GM21367 (cell line): ENCODE results near the gene NDC80.

ENCODE experiments used
- ATAC-seq: cut with Tn5 transposase; IDR thresholded peaks from one replicate; pipeline ENCODE4 v1.9.1; 2021; ENCODE audit not compliant: unreplicated experiment

Gene NDC80

DNA sequence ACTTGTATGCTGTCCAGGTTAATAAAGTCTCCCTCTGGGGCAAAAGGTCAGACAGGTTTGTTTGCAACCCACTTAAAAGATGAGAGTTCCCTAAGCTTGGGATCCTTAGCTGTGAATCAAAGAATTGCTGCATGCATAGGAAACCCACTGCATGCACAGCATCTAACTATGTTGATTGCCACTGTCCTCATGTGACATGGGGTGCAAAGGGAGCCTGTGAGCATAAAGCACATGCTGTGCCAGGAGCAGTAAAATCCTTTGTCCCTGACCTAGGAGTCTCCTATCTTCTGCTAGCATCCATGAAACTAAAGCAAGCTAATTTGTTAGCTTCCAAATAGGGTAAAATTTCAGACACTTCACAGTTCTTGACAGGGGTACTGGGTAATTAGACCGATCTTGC, 13.8 kb upstream of the NDC80 start:
- no peak for ATAC-seq

GRCh38 chr18:2559249-2559648, 12.1 kb upstream of the NDC80 start:
- no peak for ATAC-seq

GRCh38 chr18:2564373-2564772, 7.0 kb upstream of the NDC80 start:
- ATAC-seq: no peak

- ATAC-seq: no peak
Measured at GRCh38 chr18:2568129-2568528, 3.2 kb upstream of the NDC80 start.

DNA sequence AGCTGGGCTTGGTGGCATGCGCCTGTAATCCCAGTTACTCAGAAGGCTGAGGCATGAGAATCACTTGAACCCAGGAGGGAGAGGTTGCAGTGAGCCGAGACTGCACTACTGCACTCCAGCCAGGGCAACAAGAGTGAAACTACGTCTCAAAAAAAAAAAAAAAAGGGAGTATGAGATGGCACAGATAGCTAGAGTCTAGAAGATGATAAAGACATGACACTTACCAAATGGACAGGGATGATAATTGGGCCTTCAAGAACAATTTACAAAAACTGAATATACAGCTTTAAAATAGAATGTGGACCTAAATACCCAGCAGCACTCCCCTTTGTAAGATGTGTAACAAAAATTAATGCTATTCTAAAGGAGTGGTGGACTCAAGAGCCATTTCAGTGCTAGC, 2.8 kb upstream of the NDC80 start:
- no peak for ATAC-seq

DNA sequence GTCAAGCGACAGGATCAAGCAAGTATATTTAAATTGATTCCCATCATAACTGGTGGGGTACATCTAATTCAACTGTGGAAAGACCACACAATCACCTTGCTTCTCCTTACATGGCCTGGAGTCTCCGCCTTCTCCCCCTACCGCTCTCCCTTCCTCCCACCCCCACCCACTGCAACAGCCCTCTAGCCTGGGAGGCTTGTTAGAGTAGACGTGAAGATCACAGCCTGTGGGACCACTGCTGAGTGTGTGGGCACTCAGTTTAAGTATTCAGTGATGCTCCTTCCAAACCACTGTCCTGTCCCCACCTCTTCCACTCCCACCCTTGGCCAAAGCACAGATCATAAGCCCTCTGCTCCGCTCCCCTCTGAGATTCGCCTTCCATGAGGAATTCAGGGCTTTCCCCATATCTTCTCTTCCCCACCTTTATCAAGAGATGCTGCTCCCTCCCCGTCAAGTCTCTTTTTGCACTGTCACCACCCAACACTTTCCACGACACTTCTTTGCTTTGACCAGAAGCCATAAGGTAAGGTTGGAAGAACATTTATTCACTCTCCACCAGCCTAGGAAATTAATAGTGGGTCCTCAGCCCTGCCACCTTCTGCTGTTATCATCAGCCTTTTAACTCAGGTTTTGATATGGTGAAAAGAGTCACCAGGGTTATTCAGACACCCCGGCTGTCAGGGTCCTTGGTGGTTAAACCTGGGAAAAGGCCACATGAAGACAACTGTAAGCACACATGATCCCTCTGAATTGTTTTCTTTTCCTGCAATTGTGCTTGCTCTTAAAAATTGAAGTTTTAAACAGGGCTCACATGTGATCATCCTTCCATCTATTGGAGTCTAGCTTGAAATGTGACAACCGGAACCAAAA, 1.8 kb upstream of the NDC80 start:
- no peak for ATAC-seq

GRCh38 chr18:2570772-2571199, 571 bp upstream of the NDC80 start:
- peak; percentile 30 for ATAC-seq

DNA sequence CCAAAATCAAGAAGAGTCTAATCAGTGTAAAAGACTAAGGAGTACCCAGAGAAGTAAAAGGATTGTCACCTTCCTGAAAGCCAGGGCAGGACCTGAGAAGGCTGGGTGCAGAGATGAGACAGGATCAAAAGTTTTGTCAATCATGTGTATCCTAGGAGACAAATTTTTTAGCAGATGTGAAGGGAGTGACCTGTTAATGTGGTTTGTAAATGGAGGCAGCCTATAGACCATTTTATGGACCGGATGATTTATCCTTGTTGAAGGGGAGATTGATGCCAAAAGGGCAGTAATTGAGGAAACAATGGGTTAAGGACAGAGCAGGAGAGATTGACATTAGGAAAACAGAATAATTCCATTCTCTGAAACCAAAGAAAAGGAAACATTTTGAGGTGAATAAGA, 813 bp downstream of the NDC80 start:
- ATAC-seq: no peak

GRCh38 chr18:2572892-2573291, 1.5 kb downstream of the NDC80 start:
- no peak for ATAC-seq

DNA sequence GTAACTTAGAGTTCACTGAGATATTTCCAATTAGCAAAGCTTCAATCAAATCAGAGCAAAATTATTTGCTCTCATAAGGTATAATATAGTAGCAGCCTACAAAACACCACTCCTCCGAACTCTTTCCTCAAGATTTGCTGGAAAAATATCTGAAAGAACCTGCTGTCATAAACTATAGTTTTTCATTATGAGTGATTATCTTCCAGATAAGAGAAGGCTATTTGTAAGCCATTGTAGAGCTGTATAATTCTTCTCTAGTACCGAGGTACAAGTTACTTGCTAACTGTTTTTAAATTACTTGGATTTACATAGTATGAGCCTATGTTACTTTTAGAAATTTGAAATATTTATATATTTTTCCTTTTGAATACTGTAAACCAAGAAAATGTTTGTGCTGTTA, 2.1 kb downstream of the NDC80 start:
- ATAC-seq: no peak

DNA sequence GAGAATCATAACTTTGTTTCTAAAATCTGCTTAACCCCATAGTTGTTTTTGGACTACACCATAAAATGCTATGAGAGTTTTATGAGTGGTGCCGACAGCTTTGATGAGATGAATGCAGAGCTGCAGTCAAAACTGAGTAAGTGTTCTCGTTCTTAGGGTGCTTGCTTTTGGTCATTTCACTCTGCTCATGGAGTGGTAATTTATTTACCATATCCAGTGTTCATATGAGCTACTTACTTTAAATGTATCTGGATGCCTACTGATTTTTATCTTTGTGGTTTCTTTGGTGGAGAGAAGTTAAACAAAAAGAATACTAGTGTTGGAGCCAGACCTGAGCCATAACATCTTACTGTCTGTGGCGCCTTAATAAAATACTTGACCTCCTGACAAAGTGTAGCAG, 16.4 kb downstream of the NDC80 start:
- no peak for ATAC-seq

DNA sequence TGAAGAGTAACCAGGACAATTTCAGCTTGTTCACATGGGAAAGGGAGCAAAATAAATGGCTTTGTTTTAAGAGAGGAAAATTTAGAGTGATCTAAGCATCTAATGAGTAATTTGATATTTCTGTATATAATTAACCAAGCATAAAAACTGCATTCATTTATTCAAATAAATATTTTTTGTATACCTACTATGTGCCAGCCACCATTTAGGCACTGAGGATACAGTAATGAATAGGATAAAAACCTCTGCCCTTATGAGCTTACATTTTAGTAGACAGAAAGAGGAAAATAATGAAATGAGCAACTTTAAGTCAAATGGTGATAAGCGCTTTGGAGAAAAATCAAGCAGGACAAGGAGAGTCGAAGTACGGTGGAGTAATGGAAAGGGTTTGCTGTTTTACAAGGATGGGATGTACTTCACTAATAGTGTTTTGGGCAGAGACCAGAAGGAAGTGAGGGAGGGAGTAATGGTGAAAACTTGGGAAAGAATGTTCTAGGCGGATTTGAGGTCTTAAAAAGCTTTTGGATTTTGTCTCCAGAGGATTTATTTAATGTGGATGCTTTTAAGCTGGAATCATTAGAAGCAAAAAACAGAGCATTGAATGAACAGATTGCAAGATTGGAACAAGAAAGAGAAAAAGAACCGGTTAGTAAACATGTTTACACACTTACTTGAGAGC, 17.4 kb downstream of the NDC80 start:
- no peak for ATAC-seq

DNA sequence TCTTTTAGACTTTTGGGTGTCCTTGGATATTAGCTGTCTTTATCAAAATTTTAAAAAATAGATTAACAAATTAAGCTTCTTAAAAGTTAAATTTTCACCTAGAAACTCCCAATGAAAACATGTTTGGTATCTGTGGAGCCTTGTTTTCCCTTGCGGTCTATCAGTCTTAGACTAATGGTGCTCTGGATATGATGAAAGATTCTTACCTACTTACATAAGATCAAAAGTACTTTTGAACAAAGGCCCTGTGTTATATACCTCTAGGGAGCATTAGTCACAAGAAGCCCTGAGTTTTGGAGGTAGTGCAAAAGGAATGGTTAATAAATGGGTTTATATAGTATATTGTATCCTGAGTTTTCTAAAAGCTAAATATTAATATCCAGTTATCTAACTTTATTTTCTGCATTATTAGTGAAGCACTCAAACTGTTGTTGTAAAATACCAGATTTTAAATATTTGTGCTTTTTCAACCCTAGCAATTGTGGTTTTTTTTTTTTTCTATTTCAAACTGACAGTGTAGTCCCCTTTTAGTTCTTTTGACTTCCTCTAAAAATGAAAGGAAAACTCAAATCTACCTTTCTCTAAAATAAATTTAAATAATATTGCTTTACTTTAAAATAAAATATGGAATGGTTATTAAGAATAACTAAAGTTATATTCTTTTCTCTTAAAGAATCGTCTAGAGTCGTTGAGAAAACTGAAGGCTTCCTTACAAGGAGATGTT, 18.1 kb downstream of the NDC80 start:
- no peak for ATAC-seq

- no peak for ATAC-seq
Measured at GRCh38 chr18:2590303-2590702, 18.9 kb downstream of the NDC80 start.

DNA sequence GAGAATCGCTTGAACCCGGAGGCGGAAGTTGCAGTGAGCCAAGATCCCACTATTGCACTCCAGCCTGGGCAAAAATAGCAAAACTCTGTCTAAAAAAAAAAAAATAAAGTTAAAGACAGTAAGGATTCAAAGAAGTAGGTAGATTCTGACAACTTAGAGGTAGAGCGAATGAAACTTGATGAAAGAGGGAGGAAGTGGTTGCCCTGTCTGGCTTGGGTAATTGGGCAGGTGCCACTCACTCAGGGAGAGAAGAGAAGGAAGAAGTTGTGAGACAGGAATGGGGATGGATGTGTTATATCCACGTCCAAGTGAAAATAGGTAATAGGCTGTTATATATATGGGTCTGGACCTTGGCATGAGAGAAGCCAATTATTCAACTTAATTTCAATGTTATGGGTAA, 26.3 kb downstream of the NDC80 start:
- ATAC-seq: no peak

DNA sequence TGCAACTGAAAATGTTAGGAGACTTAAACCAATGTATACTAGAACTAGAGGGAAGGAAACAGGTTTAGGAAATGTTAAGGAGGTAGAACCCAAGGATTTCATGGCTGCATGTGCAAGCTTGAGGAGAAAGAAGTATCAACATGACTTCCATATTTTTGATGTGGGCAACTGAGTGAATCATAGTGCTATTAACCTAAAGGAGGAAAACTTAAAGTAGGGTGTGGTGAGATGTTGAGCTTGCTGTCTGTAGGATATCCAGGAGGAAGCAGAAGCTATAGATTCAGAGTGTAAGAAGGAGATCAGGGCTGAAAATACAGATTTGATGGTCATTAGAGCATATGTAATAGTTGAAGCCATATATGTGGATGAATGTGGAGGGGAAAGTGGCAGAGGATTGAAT, 31.5 kb downstream of the NDC80 start:
- ATAC-seq: no peak

DNA sequence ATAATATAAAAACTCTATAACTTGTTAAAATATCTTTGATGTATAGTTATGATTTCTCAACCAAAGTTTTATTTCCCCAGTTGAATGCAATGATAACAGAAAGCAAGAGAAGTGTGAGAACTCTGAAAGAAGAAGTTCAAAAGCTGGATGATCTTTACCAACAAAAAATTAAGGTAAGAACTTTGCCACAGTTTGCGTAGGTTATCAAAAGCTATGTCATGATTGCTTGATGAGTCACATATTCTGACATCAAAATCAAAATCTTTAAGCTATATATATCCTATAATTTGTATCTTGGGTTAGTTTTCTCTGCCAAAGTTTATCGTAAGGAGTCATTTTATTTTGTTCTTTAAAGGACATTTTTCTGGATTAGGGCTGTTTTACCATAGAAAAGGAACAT, 35.0 kb downstream of the NDC80 start:
- ATAC-seq: no peak

DNA sequence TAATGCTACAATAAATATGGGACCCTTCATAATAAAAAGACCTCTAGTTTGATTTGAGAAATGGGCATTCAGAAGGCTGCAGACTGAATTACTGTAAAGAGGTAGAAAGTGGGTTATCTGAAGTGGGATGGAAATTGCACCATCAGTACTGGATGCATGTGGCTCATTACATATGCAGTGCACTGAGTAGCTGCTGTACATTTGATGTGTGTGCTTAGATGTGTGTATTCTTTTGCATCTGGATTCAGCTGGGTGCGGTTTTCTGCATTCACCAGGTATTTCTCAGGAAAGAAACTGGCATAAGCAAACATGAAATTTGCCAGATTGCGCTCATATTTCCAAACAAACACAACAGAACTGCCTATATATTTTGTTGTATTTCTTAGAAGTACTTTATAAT, 38.2 kb downstream of the NDC80 start:
- ATAC-seq: no peak

DNA sequence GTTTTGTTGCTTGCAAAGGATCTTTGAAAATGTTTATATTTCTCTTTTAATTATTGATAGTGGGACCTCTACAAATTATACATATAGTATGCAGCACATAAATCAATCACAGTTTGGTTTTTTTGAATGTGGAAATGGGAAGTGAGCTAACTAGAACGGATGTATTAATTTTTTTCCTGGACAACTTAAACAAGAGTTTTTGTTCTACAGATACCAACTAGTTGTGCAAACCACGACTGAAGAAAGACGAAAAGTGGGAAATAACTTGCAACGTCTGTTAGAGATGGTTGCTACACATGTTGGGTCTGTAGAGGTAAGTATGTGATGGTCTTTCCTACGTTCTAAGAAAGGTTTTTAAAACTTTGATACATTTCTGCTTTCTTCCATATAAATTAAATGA, 39.2 kb downstream of the NDC80 start:
- ATAC-seq: no peak

DNA sequence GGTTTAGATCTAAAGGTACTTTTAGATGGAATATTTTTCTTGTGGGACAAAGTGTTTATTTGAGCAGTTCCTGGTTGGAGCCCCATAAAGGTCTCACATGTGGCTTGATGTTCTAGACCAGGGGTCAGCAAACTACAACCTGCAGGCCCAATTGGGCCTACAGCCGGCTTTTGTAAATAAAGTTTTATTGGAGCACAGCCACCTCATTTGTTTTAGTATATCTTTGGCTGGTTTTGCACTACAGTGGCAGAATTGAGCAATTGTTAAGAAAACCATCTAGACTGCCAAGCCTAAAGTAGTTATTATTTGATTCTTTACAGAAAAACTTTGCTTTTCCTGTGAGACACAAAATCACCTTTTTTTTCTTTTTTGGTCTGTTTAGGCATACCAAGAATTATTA, 41.6 kb downstream of the NDC80 start:
- no peak for ATAC-seq

GRCh38 chr18:2617401-2617998, 46.1 kb downstream of the NDC80 start:
- no peak for ATAC-seq

- ATAC-seq: no peak
Measured at GRCh38 chr18:2618009-2618408, 46.7 kb downstream of the NDC80 start.
